Measurements from ENCODE around the gene SPATC1L.

Gene SPATC1L

DNA sequence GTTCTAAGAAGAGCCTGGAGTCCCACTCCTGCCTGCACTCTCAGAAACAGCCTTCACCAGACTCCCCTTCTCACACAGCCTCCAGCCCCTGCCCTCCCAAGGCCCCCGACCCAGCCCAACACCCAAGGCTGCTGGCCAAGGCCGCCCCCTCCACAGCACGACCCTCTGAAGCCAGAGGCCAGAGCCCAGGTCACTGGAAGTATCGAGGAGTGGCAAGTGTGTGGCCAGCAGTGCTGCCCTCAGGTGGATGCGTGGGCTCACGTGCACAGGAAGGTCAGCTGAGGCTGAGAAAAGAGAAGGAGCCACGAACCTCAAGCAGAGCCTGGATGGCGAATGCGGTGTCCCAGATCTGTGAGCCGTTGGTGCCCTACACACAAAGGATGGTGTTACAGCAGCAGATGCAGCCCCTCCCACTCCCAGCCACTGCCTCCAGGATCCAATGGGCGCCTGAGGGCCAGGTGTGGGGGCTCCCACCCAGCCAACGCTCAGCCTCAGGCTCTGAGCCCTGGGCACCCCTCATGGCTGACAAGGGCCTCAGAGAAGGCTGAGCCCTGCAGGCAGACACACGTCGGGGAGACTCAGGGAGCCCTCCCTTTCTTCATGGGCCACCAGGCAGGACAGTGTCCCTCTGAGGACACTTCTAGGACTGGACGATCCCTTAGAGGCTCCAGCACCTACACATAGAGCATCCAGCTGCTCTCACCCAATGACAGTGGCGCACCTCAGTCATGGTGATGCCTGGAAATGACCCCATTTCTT, 26.3 kb upstream of the SPATC1L start:
- TF ChIP-seq, protein P1, sequence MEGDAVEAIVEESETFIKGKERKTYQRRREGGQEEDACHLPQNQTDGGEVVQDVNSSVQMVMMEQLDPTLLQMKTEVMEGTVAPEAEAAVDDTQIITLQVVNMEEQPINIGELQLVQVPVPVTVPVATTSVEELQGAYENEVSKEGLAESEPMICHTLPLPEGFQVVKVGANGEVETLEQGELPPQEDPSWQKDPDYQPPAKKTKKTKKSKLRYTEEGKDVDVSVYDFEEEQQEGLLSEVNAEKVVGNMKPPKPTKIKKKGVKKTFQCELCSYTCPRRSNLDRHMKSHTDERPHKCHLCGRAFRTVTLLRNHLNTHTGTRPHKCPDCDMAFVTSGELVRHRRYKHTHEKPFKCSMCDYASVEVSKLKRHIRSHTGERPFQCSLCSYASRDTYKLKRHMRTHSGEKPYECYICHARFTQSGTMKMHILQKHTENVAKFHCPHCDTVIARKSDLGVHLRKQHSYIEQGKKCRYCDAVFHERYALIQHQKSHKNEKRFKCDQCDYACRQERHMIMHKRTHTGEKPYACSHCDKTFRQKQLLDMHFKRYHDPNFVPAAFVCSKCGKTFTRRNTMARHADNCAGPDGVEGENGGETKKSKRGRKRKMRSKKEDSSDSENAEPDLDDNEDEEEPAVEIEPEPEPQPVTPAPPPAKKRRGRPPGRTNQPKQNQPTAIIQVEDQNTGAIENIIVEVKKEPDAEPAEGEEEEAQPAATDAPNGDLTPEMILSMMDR (conservative IDR thresholded peaks at IDR 0.05; ENCODE audit: control insufficient read depth, insufficient read depth, low read depth, low read length), result no peak
- no peak for DNase-seq (ENCODE audit: low read depth)
- no peak overlapping the region for H3K4me3 ChIP-seq (ENCODE audit: control insufficient read depth, low read depth, low read length)

GRCh38 chr21:46208761-46209721, 24.8 kb upstream of the SPATC1L start:
- TF ChIP-seq, protein P1 (conservative IDR thresholded peaks at IDR 0.05; ENCODE audit: control insufficient read depth, insufficient read depth, low read depth, low read length), result no peak
- DNase-seq (ENCODE audit: low read depth), result no peak
- H3K4me3 ChIP-seq (ENCODE audit: control insufficient read depth, low read depth, low read length), result no peak overlapping the region

- TF ChIP-seq, protein P1 (conservative IDR thresholded peaks at IDR 0.05; ENCODE audit: control insufficient read depth, insufficient read depth, low read depth, low read length), result no peak
- no peak overlapping the region for H3K4me3 ChIP-seq (ENCODE audit: control insufficient read depth, low read depth, low read length)
- DNase-seq (ENCODE audit: low read depth), result no peak
These were observed 23.8 kb upstream of the SPATC1L start for GRCh38 chr21:46207920-46208591.

DNA sequence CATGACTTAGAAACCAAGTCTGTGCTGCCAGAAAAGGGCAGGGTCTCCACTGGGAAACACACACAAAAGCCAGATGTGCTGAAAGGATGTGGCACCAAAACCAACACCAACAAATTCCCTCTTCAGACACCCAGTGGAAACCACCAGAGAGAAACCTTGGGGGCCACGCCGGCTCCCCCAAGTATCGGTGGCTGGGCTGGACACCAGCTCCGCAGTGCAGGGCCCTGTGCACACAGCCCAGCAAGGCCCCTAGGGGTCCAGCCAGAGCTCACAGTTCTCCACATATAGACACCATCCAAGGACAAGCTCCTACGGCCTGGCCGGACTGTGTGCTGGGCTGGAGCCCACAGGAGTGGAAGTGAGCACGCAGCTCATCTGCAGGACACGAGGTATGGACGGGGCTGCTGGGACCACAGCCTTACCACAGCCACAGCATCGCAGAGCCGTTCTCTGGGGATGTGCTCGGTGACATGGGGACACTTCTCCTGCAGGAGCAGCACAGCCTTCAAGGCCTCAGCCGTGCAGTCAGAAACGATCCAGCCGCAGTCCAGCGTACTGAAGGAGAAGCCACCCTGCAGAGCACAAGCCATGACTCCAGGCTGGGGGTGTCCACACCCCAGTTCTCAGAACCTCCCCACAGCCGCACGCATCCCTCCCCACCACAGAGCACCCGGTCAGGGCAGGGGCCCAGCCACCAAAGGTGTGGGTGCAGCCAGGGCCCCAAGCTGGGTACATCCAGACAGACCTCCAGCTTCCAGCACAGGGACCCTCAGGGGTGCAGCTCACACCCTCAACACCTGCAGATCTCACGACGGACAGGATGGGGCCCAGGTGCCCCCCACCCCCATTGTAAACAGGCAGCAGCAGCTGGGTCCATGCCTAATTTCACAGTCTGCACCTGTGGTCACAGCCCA, 23.0 kb upstream of the SPATC1L start:
- TF ChIP-seq, protein P1 (conservative IDR thresholded peaks at IDR 0.05; ENCODE audit: control insufficient read depth, insufficient read depth, low read depth, low read length), result no peak
- no peak for DNase-seq (ENCODE audit: low read depth)
- H3K4me3 ChIP-seq (ENCODE audit: control insufficient read depth, low read depth, low read length), result no peak overlapping the region

GRCh38 chr21:46206163-46207005, 22.1 kb upstream of the SPATC1L start:
- no peak for DNase-seq (ENCODE audit: low read depth)
- no peak overlapping the region for H3K4me3 ChIP-seq (ENCODE audit: control insufficient read depth, low read depth, low read length)
- TF ChIP-seq, protein P1 (conservative IDR thresholded peaks at IDR 0.05; ENCODE audit: control insufficient read depth, insufficient read depth, low read depth, low read length), result no peak

Data from fibroblast of mammary gland (primary cell).